HFFc6 (cell line): ENCODE data around the gene BCR. TPM values are rescaled to one million over a fixed set of nuclear protein-coding genes. Genes with fewer than 3 reads are reported as not detected.

Source experiments
- DNase-seq: peaks from one replicate; pipeline ENCODE4 v3.0.0-alpha.2; 2018
- H3K27ac Mint-ChIP-seq: 2 replicates; pipeline ENCODE4 v1.8.0; 2020; ENCODE audit warnings: mild to moderate bottlenecking, mixed read lengths
- H3K27me3 Mint-ChIP-seq: 2 replicates; pipeline ENCODE4 v1.8.0; 2021; ENCODE audit warnings: mild to moderate bottlenecking, moderate library complexity, mixed read lengths; ENCODE audit not compliant: insufficient read depth
- H3K36me3 Mint-ChIP-seq: 2 replicates; pipeline ENCODE4 v1.8.0; 2021; ENCODE audit warnings: low read depth, mixed read lengths
- H3K4me1 Mint-ChIP-seq: 2 replicates; pipeline ENCODE4 v1.8.0; 2020; ENCODE audit warnings: low read depth, mixed read lengths
- H3K4me3 Mint-ChIP-seq: 2 replicates; pipeline ENCODE4 v1.8.0; 2020; ENCODE audit warnings: mild to moderate bottlenecking, moderate library complexity, mixed read lengths
- H3K9me3 Mint-ChIP-seq: 2 replicates; pipeline ENCODE4 v1.8.0; 2020; ENCODE audit warnings: mild to moderate bottlenecking, mixed read lengths
- CTCF ChIP-seq: fragments of 200-600 bp; sonication (generic); IDR thresholded peaks from 2 replicates; pipeline ENCODE4 v1.5.0; 2021; ENCODE audit warnings: antibody characterized with exemption, mild to moderate bottlenecking
- total RNA-seq, 6 experiments: library from RNA; stranded (reverse); fragmentation: NEBNext Ultra II Directional; extraction: Animal tissue kit (Norgen Biotek cat#: 25700); gene quantifications; 2 replicates in 1 of 6; 3 replicates in 5 of 6; pipeline ENCODE4 v1.2.3, GENCODE V29; 2021

BCR gene
- total RNA-seq, 6 experiments from 2014 or later = 28.0 to 41.3 (median 31.3) TPM

GRCh38 chr22:23263651-23264555 is 83.6 kb downstream of the BCR start:
- H3K4me1 Mint-ChIP-seq = no peaks in the 10 kb centered on the region; the same call in 1 of the 2 replicates
- H3K36me3 Mint-ChIP-seq = no peaks in the 10 kb centered on the region
- no peak overlapping the region for H3K4me3 Mint-ChIP-seq
- DNase-seq = peak; percentile 18
- no peak for TF ChIP-seq CTCF
- H3K9me3 Mint-ChIP-seq = no peaks in the 10 kb centered on the region
- no peaks in the 10 kb centered on the region; the same call in 1 of the 2 replicates for H3K27me3 Mint-ChIP-seq
- H3K27ac Mint-ChIP-seq = no peak overlapping the region

- DNase-seq = no peak
- H3K27me3 Mint-ChIP-seq = no peaks in the 10 kb centered on the region; the same call in 1 of the 2 replicates
- TF ChIP-seq CTCF = no peak
- no peaks in the 10 kb centered on the region for H3K9me3 Mint-ChIP-seq
- no peaks in the 10 kb centered on the region; the same call in 1 of the 2 replicates for H3K4me1 Mint-ChIP-seq
- H3K4me3 Mint-ChIP-seq = no peak overlapping the region
- H3K27ac Mint-ChIP-seq = no peak overlapping the region
- H3K36me3 Mint-ChIP-seq = no peaks in the 10 kb centered on the region
Observed at GRCh38 chr22:23264610-23265367, 84.5 kb downstream of the BCR start.

GRCh38 chr22:23265368-23265700 is 85.0 kb downstream of the BCR start:
- no peaks in the 10 kb centered on the region; the same call in 1 of the 2 replicates for H3K4me1 Mint-ChIP-seq
- no peak for DNase-seq
- no peak for TF ChIP-seq CTCF
- no peak overlapping the region for H3K4me3 Mint-ChIP-seq
- no peak overlapping the region for H3K27ac Mint-ChIP-seq
- no peaks in the 10 kb centered on the region; the same call in 1 of the 2 replicates for H3K27me3 Mint-ChIP-seq
- H3K36me3 Mint-ChIP-seq = no peaks in the 10 kb centered on the region
- no peaks in the 10 kb centered on the region for H3K9me3 Mint-ChIP-seq

- Mint-ChIP-seq H3K9me3 (no peaks in the 10 kb centered on the region), H3K4me3 (no peak overlapping the region), H3K4me1 (no peaks in the 10 kb centered on the region; the same call in 1 of the 2 replicates), H3K36me3 (no peaks in the 10 kb centered on the region), H3K27ac (no peak overlapping the region), H3K27me3 (no peaks in the 10 kb centered on the region; the same call in 1 of the 2 replicates)
- no peak for DNase-seq
- TF ChIP-seq CTCF = no peak
Observed at GRCh38 chr22:23266780-23267179, 86.5 kb downstream of the BCR start.

- Mint-ChIP-seq H3K9me3 (no peaks in the 10 kb centered on the region), H3K27ac (no peak overlapping the region), H3K4me1 (no peaks in the 10 kb centered on the region; the same call in 1 of the 2 replicates), H3K4me3 (no peak overlapping the region), H3K27me3 (no peaks in the 10 kb centered on the region; the same call in 1 of the 2 replicates), H3K36me3 (no peaks in the 10 kb centered on the region)
- TF ChIP-seq CTCF = no peak
- DNase-seq = no peak
Observed at GRCh38 chr22:23267226-23268043, 87.1 kb downstream of the BCR start.
